Duodenal mucosa (tissue), 2 donors: ENCODE data around the gene KRTAP4-1.
"Not testable (repeated sequence)": the region's sequence is repeated elsewhere in the genome, so short reads cannot be mapped to it uniquely, and the experiment has no call there.

ENCODE experiments used
- H3K27ac ChIP-seq: one replicate; pipeline ENCODE4 v1.7.0; 2013; ENCODE audit warnings: low read depth, low read length
- H3K27me3 ChIP-seq, 2 donors: one replicate each; pipeline ENCODE4 v1.7.0; 2013; ENCODE audit warnings: low read length in 2 of 2, control low read depth in 1 of 2; ENCODE audit not compliant: insufficient read depth in 2 of 2, control insufficient read depth in 1 of 2
- H3K36me3 ChIP-seq, 2 donors: one replicate each; pipeline ENCODE4 v1.7.0; 2013; ENCODE audit warnings: low read length in 2 of 2, control low read depth in 1 of 2; ENCODE audit not compliant: insufficient read depth in 2 of 2, control insufficient read depth in 1 of 2
- H3K4me1 ChIP-seq, 2 donors: one replicate each; pipeline ENCODE4 v1.7.0; 2013; ENCODE audit warnings: low read length in 2 of 2, control low read depth in 1 of 2; ENCODE audit not compliant: insufficient read depth in 2 of 2, control insufficient read depth in 1 of 2
- H3K4me3 ChIP-seq, 2 donors: one replicate each; pipeline ENCODE4 v1.7.0; 2013; ENCODE audit warnings: low read length in 2 of 2, low read depth in 1 of 2
- H3K9ac ChIP-seq, 2 donors: one replicate each; pipeline ENCODE4 v1.7.0; 2013; ENCODE audit warnings: low read length in 2 of 2, low read depth in 1 of 2
- H3K9me3 ChIP-seq, 2 donors: one replicate each; pipeline ENCODE4 v1.7.0; 2013; ENCODE audit warnings: low read length in 2 of 2, control low read depth in 1 of 2; ENCODE audit not compliant: control insufficient read depth in 1 of 2

The KRTAP4-1 gene

GRCh38 chr17:41176744-41177387 lies 7.8 kb downstream of the KRTAP4-1 start:
- Histone ChIP-seq H3K9ac (no peak overlapping the region), H3K27ac (no peak overlapping the region), H3K9me3 (no peaks in the 10 kb centered on the region), H3K27me3 (peaks cover 4 to 26% of the 10 kb centered on the region in 2 donors), H3K36me3 (no peaks in the 10 kb centered on the region), H3K4me1 (peaks cover 0 to 4% of the 10 kb centered on the region in 2 donors), H3K4me3 (no peak overlapping the region)

- H3K27me3 ChIP-seq: peaks cover 4 to 15% of the 10 kb centered on the region in 2 donors
- H3K27ac ChIP-seq: no peak overlapping the region
- no peak overlapping the region for H3K9ac ChIP-seq
- H3K36me3 ChIP-seq: no peaks in the 10 kb centered on the region
- H3K9me3 ChIP-seq: no peaks in the 10 kb centered on the region
- no peaks in the 10 kb centered on the region for H3K4me1 ChIP-seq
- no peak overlapping the region for H3K4me3 ChIP-seq
Observed at GRCh38 chr17:41171886-41172285, 12.8 kb downstream of the KRTAP4-1 start.

GRCh38 chr17:41168121-41168520 lies 16.6 kb downstream of the KRTAP4-1 start, which contains the start of gene KRTAP4-3:
Gene KRTAP4-3, minus strand, starts transcription at chr17:41168221. Its CDS starts 49 bp downstream, at chr17:41168172.
- Histone ChIP-seq H3K4me3 (no peak within 1 kb of the TSS), H3K36me3 (no peaks in the 10 kb centered on the region), H3K9ac (no peak within 1 kb of the TSS), H3K27ac (no peak within 1 kb of the TSS), H3K4me1 (no peaks in the 10 kb centered on the region), H3K9me3 (no peaks in the 10 kb centered on the region), H3K27me3 (peaks cover 0 to 6% of the 10 kb centered on the region in 2 donors)

GRCh38 chr17:41167561-41167960 lies 17.1 kb downstream of the KRTAP4-1 start:
- no peaks in the 10 kb centered on the region for H3K36me3 ChIP-seq
- no peak overlapping the region for H3K4me3 ChIP-seq
- peaks cover 0 to 6% of the 10 kb centered on the region in 2 donors for H3K27me3 ChIP-seq
- H3K9me3 ChIP-seq: no peaks in the 10 kb centered on the region
- H3K9ac ChIP-seq: no peak overlapping the region
- H3K27ac ChIP-seq: no peak overlapping the region
- H3K4me1 ChIP-seq: no peaks in the 10 kb centered on the region

- Histone ChIP-seq H3K9ac (no peak overlapping the region), H3K36me3 (no peaks in the 10 kb centered on the region), H3K9me3 (no peaks in the 10 kb centered on the region), H3K27me3 (peaks cover 0 to 3% of the 10 kb centered on the region in 2 donors), H3K27ac (no peak overlapping the region), H3K4me1 (no peaks in the 10 kb centered on the region), H3K4me3 (no peak overlapping the region)
Observed at GRCh38 chr17:41163828-41164227, 20.9 kb downstream of the KRTAP4-1 start.

- Histone ChIP-seq H3K27me3 (peaks cover 0 to 4% of the 10 kb centered on the region in 2 donors), H3K9me3 (no peaks in the 10 kb centered on the region), H3K27ac (no peak within 1 kb of the TSS), H3K4me3 (no peak within 1 kb of the TSS), H3K9ac (no peak within 1 kb of the TSS), H3K36me3 (no peaks in the 10 kb centered on the region), H3K4me1 (no peaks in the 10 kb centered on the region)
Observed at GRCh38 chr17:41160648-41161047, 24.1 kb downstream of the KRTAP4-1 start, which contains the start of gene KRTAP4-4. Gene KRTAP4-4, minus strand, starts transcription at chr17:41160748. Its CDS starts 57 bp downstream, at chr17:41160691.

- not testable (repeated sequence) for H3K4me3 ChIP-seq, H3K9ac ChIP-seq, H3K27me3 ChIP-seq, H3K9me3 ChIP-seq, H3K27ac ChIP-seq, H3K4me1 ChIP-seq, H3K36me3 ChIP-seq
Observed at GRCh38 chr17:41160190-41160589, 24.5 kb downstream of the KRTAP4-1 start.

- Histone ChIP-seq H3K9ac (no peak overlapping the region), H3K9me3 (no peaks in the 10 kb centered on the region), H3K27me3 (peaks cover 0 to 4% of the 10 kb centered on the region in 2 donors), H3K27ac (no peak overlapping the region), H3K36me3 (no peaks in the 10 kb centered on the region), H3K4me3 (no peak overlapping the region), H3K4me1 (no peaks in the 10 kb centered on the region)
Observed at GRCh38 chr17:41153856-41154255, 30.9 kb downstream of the KRTAP4-1 start.

- Histone ChIP-seq H3K4me1 (no peaks in the 10 kb centered on the region), H3K4me3 (no peak overlapping the region), H3K27me3 (no peaks in the 10 kb centered on the region), H3K36me3 (no peaks in the 10 kb centered on the region), H3K9ac (no peak overlapping the region), H3K9me3 (no peaks in the 10 kb centered on the region), H3K27ac (no peak overlapping the region)
Observed at GRCh38 chr17:41151525-41151924, 33.2 kb downstream of the KRTAP4-1 start.

- no peaks in the 10 kb centered on the region for H3K36me3 ChIP-seq
- no peaks in the 10 kb centered on the region for H3K4me1 ChIP-seq
- no peak overlapping the region for H3K27ac ChIP-seq
- H3K27me3 ChIP-seq: no peaks in the 10 kb centered on the region
- H3K4me3 ChIP-seq: no peak overlapping the region
- no peak overlapping the region for H3K9ac ChIP-seq
- H3K9me3 ChIP-seq: no peaks in the 10 kb centered on the region
Observed at GRCh38 chr17:41150026-41150425, 34.7 kb downstream of the KRTAP4-1 start.
